CD4-positive, alpha-beta T cell treated with Interleukin-17A for 4 hours (primary cell): ENCODE results near the gene FHAD1.
A peak's percentile ranks its signal among the peaks of the same experiment; 100 is the strongest.
"Not testable (repeated sequence)": the region's sequence is repeated elsewhere in the genome, so short reads cannot be mapped to it uniquely, and the experiment has no call there.

Experiments used
- DNase-seq: peaks from one replicate; pipeline ENCODE4 v3.0.0-alpha.2; 2020; ENCODE audit warnings: mixed read lengths

FHAD1 gene

DNA sequence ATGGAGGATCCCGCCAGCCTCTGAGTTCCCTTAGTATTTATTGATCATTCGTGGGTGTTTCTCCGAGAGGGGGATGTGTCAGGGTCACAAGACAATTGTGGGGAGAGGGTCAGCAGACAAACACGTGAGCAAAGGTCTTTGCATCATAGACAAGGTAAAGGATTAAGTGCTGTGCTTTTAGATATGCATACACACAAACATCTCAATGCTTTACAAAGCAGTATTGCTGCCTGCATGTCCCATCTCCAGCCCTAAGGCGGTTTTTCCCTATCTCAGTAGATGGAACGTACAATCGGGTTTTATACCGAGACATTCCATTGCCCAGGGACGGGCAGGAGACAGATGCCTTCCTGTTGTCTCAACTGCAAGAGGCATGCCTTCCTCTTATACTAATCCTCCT is 132.1 kb downstream of the FHAD1 start:
- not testable (repeated sequence) for DNase-seq

- DNase-seq = no peak
Measured at GRCh38 chr1:15380601-15381508, 133.8 kb downstream of the FHAD1 start.

GRCh38 chr1:15381805-15382204 is 134.8 kb downstream of the FHAD1 start:
- no peak for DNase-seq

- DNase-seq = no peak
Measured at GRCh38 chr1:15382601-15383518, 135.8 kb downstream of the FHAD1 start.

DNA sequence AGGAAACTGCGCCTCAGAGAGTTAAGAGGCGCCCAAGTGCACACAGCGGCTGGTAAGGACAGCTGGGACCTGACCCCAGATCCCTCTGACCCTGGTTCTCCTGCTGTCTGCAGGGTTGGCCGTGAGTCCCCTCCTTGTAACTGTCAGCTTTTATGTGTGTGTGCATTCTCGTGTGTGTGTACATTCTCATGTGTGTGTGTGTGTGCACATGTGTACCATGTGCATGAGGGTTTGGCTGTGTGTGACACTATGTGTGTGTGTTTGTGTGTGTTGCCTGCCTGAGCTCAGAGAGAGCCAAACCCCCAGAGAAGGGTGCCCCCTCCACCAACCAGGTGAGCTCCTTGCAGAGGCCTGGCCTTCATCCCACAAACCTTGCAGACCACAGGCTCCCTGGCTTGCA is 136.8 kb downstream of the FHAD1 start:
- DNase-seq = no peak

DNA sequence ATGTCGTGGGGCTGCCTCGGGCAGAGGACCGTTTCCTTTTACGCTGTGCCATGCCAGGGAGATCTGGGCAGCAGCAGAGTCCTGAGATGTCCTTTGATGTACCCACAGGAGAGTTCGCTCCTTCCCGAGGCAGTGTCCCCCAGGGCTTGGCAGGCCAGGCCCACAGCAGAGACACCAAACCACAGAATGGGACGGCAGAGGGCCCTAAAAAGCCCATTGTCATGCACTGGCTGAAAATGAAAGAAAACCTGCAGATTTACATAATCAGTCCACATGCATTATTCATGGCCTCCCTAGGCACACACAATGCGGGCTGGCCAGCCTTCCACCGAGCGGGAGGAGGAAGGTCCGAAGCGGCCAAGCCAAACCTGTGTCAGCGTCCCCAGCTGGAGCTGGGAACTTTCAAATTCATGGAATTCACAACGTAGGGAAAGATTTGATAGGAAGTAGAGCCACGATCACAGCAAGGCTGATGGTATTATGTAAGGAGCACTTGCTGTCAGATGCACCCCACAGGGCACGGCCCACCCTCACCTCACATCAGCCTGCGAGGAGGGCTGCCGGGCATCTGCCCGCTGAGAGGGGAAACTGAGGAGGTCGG is 137.4 kb downstream of the FHAD1 start:
- DNase-seq = no peak

DNA sequence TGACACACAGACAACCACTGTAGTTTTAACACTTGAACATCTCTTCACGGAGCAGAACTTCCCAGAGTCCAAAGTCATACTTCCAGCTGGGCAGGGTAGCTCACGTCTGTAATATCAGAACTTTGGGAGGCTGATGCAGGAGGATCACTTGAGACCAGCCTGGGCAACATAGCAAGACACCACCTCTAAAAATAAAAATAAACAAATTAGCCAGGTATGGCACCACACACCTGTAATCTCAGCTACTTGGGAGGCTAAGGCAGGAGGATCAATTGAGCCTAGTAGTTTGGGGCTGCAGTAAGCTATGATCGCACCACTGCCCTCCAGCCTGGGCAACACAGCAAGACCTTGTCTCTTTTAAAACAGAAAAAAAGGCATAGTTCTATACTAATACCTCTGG is 138.4 kb downstream of the FHAD1 start:
- no peak for DNase-seq

GRCh38 chr1:15386164-15386749 is 139.2 kb downstream of the FHAD1 start:
- peak; percentile 14 for DNase-seq

DNA sequence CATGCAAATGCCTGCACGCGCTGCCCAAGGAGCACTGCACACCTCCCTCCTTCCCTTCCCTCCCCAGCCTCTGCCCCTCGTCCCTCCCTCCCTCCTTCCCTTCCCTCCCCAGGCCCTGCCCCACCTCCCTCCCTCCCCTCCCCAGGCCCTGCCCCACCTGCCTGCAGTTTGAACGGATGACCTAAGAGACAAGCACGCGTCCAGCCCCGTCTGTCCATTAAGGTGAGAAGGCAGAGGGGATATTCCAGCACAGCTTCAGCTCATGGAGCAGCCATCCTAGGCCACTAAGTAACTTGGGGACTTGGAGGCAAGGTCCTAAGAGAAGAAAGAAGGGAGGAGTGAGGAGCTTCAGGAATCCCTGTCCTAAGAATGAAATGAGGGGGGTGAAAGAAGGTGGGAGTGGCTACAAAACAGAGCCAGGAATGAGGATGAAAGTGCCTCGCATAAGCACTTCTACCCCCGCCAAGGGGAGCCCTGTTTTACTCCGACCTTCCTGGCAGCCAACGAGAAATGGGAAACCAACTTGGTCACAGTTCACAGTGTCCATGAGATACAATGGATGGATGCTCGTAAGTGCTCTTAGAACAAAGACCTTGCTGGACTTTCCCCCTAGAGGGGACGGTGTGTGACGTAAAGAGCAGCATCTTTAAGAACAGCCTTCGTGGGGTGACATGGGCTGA is 141.3 kb downstream of the FHAD1 start:
- DNase-seq = no peak

DNA sequence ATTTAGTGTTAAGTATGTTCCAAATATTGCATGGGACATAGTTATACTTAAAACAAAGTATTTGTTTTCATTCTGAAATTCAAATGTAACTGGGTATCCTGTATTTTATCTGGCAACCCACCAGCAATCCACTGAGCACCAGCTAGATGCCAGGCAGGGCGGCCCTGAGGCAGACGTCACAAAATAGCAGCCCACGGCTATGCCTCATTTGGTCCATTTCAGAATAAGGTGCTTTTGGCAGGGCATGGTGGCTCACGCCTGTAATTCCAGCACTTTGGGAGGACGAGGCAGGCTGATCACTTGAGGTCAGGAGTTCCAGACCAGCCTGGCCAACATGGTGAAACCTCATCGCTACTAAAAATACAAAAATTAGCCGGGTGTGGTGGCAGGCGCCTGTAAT is 142.8 kb downstream of the FHAD1 start:
- DNase-seq = not testable (repeated sequence)

GRCh38 chr1:15390667-15391066 is 143.6 kb downstream of the FHAD1 start:
- no peak for DNase-seq

DNA sequence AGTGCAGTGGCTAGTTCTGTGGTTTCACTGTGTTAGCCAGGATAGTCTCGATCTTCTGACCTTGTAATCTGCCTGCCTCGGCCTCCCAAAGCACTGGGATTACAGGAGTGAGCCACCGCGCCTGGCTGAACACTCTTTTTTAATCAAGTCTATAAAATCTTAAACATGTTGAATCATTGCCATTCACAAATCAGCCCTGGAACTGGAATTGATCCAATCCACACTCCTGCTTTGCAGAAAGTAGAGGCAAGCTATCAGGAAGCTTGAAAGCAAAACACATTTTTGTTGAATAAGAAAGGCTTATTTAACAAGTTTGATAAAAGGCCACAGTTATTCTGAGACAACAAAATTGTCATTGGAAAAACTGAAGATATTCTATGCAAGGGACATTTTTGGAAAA is 144.3 kb downstream of the FHAD1 start:
- DNase-seq = no peak

- no peak for DNase-seq
Measured at GRCh38 chr1:15393475-15394257, 146.6 kb downstream of the FHAD1 start.

DNA sequence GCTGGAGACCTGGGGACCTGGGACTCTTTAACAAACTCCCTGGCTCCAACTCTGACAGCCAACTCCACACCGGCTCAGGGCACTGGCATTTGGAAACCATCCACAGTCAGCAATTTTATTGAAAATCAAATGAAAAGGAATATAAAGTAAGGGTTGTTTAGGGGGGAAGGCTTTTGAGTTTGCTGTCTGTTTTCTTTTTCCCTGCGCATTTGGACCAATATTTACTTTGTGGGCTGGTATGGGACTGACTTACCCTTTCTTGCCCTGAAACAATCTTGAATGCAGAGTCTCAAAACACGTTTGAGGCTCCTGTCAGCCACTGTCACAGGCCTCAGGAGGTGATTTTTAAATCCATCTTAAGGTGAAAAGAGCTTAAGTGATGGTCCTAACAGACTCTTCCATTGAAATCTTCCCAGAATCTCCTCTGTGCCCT is 147.3 kb downstream of the FHAD1 start:
- DNase-seq = no peak

- no peak for DNase-seq
Measured at GRCh38 chr1:15397236-15397635, 150.2 kb downstream of the FHAD1 start.

- DNase-seq = no peak
Measured at GRCh38 chr1:15399710-15400109, 152.7 kb downstream of the FHAD1 start.

- DNase-seq = no peak
Measured at GRCh38 chr1:15400627-15401026, 153.6 kb downstream of the FHAD1 start.

DNA sequence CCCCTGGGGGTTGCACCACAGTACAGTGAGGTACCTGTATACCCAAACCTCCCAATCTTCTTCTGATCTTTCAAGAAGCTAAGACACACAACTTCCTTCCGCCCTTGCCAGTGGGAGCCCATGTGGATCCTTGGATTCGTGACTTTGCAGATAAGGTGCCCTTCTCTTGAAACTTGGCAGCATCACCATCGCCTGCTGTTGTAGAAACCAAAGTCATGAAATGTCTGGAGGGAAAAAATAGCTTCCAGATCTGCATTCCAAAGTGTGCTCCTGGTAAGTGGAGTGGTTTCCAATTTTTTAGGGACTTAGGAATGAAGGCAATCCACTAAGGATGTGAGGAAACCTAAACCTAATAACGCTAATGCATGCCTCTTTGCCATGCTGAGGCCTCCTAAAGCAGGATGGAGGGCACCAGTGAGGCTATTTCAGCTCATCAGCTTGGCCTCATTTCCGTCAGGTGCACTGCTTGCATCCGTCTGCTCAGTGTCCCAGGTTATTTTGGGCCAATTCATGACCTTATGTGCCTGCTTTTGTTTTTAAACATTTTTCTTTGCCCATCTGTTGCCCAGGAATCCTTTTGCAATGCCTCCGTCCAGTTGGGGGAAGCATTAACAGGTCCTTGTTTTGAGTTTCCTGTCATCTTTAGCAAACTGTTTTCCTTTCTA is 154.5 kb downstream of the FHAD1 start:
- DNase-seq = no peak

DNA sequence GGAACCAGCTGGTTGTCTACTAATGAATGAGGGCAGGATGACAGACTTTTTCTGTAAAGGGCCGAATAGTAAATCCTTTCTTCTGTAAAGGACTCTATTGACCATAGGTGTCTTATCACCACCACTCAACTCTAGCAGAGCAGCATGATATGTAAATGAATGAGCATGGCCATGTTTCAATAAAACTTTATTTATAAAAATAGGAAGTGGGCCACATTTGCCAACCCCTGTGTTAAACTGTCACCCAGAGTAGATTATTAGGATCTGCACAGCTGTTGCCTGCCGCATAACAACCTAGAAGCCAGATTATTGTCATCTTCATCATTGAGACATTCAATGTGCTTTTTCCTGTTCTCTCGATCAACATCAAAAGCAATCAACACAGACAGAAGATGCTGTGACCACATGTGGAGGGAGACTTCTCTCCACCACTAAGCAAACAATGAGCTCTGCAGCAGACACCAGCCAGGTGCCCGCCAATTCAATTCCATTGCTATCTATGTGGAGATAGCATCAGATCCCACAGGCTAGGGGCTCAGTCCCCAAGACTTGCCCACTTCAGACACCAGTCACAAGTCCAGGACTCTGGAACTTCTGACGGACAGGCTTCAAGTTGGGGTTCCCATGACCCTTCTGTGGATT is 155.9 kb downstream of the FHAD1 start:
- no peak for DNase-seq

- no peak for DNase-seq
Measured at GRCh38 chr1:15403962-15404580, 157.0 kb downstream of the FHAD1 start.
